ENCODE measurements around the gene POLR1E.

POLR1E gene

GRCh38 chr9:37528652-37529471, 43.1 kb downstream of the POLR1E start:
- peaks cover 14% of the 10 kb centered on the region for H3K4me1 ChIP-seq (ENCODE audit: control insufficient read depth, insufficient read depth, low read length, poor library complexity, severe bottlenecking)
- peak; percentile 70 to 73 (median 72) for DNase-seq
- H3K27ac ChIP-seq (ENCODE audit: insufficient read depth, low read length, poor library complexity, severe bottlenecking), result peak overlapping the region; percentile 75
- H3K4me3 ChIP-seq (ENCODE audit: insufficient read depth, low read depth, low read length, poor library complexity, severe bottlenecking), result peak overlapping the region; percentile 33
- H3K36me3 ChIP-seq (ENCODE audit: control insufficient read depth, insufficient read depth, low read length), result no peaks in the 10 kb centered on the region
- no peaks in the 10 kb centered on the region for H3K9me3 ChIP-seq (ENCODE audit: control insufficient read depth, low read length)
- no peaks in the 10 kb centered on the region for H3K27me3 ChIP-seq (replicated peaks; ENCODE audit: control insufficient read depth, insufficient read depth, low read length, poor library complexity, severe bottlenecking)

- DNase-seq, result peak; percentile 39 to 57 (median 53)
- H3K4me1 ChIP-seq (ENCODE audit: control insufficient read depth, insufficient read depth, low read length, poor library complexity, severe bottlenecking), result peaks cover 14% of the 10 kb centered on the region
- H3K9me3 ChIP-seq (ENCODE audit: control insufficient read depth, low read length), result no peaks in the 10 kb centered on the region
- no peaks in the 10 kb centered on the region for H3K27me3 ChIP-seq (replicated peaks; ENCODE audit: control insufficient read depth, insufficient read depth, low read length, poor library complexity, severe bottlenecking)
- peak overlapping the region; percentile 60 for H3K27ac ChIP-seq (ENCODE audit: insufficient read depth, low read length, poor library complexity, severe bottlenecking)
- H3K4me3 ChIP-seq (ENCODE audit: insufficient read depth, low read depth, low read length, poor library complexity, severe bottlenecking), result no peak overlapping the region
- H3K36me3 ChIP-seq (ENCODE audit: control insufficient read depth, insufficient read depth, low read length), result no peaks in the 10 kb centered on the region
Observed at GRCh38 chr9:37531699-37532098, 46.0 kb downstream of the POLR1E start.

GRCh38 chr9:37534412-37534811, 48.7 kb downstream of the POLR1E start:
- no peak for DNase-seq
- no peak overlapping the region for H3K4me3 ChIP-seq (ENCODE audit: insufficient read depth, low read depth, low read length, poor library complexity, severe bottlenecking)
- H3K27ac ChIP-seq (ENCODE audit: insufficient read depth, low read length, poor library complexity, severe bottlenecking), result no peak overlapping the region
- H3K27me3 ChIP-seq (replicated peaks; ENCODE audit: control insufficient read depth, insufficient read depth, low read length, poor library complexity, severe bottlenecking), result no peaks in the 10 kb centered on the region
- no peaks in the 10 kb centered on the region for H3K9me3 ChIP-seq (ENCODE audit: control insufficient read depth, low read length)
- peaks cover 4% of the 10 kb centered on the region for H3K4me1 ChIP-seq (ENCODE audit: control insufficient read depth, insufficient read depth, low read length, poor library complexity, severe bottlenecking)
- H3K36me3 ChIP-seq (ENCODE audit: control insufficient read depth, insufficient read depth, low read length), result no peaks in the 10 kb centered on the region

GRCh38 chr9:37534901-37535300, 49.2 kb downstream of the POLR1E start:
- no peaks in the 10 kb centered on the region for H3K9me3 ChIP-seq (ENCODE audit: control insufficient read depth, low read length)
- H3K27ac ChIP-seq (ENCODE audit: insufficient read depth, low read length, poor library complexity, severe bottlenecking), result no peak overlapping the region
- H3K27me3 ChIP-seq (replicated peaks; ENCODE audit: control insufficient read depth, insufficient read depth, low read length, poor library complexity, severe bottlenecking), result no peaks in the 10 kb centered on the region
- H3K4me3 ChIP-seq (ENCODE audit: insufficient read depth, low read depth, low read length, poor library complexity, severe bottlenecking), result no peak overlapping the region
- no peak for DNase-seq
- H3K36me3 ChIP-seq (ENCODE audit: control insufficient read depth, insufficient read depth, low read length), result no peaks in the 10 kb centered on the region
- H3K4me1 ChIP-seq (ENCODE audit: control insufficient read depth, insufficient read depth, low read length, poor library complexity, severe bottlenecking), result no peaks in the 10 kb centered on the region

- no peaks in the 10 kb centered on the region for H3K9me3 ChIP-seq (ENCODE audit: control insufficient read depth, low read length)
- H3K36me3 ChIP-seq (ENCODE audit: control insufficient read depth, insufficient read depth, low read length), result no peaks in the 10 kb centered on the region
- H3K27me3 ChIP-seq (replicated peaks; ENCODE audit: control insufficient read depth, insufficient read depth, low read length, poor library complexity, severe bottlenecking), result no peaks in the 10 kb centered on the region
- no peaks in the 10 kb centered on the region for H3K4me1 ChIP-seq (ENCODE audit: control insufficient read depth, insufficient read depth, low read length, poor library complexity, severe bottlenecking)
- no peak for DNase-seq
- no peak overlapping the region for H3K27ac ChIP-seq (ENCODE audit: insufficient read depth, low read length, poor library complexity, severe bottlenecking)
- H3K4me3 ChIP-seq (ENCODE audit: insufficient read depth, low read depth, low read length, poor library complexity, severe bottlenecking), result no peak overlapping the region
Observed at GRCh38 chr9:37538099-37538498, 52.4 kb downstream of the POLR1E start.

- no peaks in the 10 kb centered on the region for H3K4me1 ChIP-seq (ENCODE audit: control insufficient read depth, insufficient read depth, low read length, poor library complexity, severe bottlenecking)
- no peaks in the 10 kb centered on the region for H3K36me3 ChIP-seq (ENCODE audit: control insufficient read depth, insufficient read depth, low read length)
- no peak for DNase-seq
- H3K27me3 ChIP-seq (replicated peaks; ENCODE audit: control insufficient read depth, insufficient read depth, low read length, poor library complexity, severe bottlenecking), result no peaks in the 10 kb centered on the region
- no peak overlapping the region for H3K4me3 ChIP-seq (ENCODE audit: insufficient read depth, low read depth, low read length, poor library complexity, severe bottlenecking)
- H3K27ac ChIP-seq (ENCODE audit: insufficient read depth, low read length, poor library complexity, severe bottlenecking), result no peak overlapping the region
- no peaks in the 10 kb centered on the region for H3K9me3 ChIP-seq (ENCODE audit: control insufficient read depth, low read length)
Observed at GRCh38 chr9:37539634-37540033, 53.9 kb downstream of the POLR1E start.

- no peaks in the 10 kb centered on the region for H3K4me1 ChIP-seq (ENCODE audit: control insufficient read depth, insufficient read depth, low read length, poor library complexity, severe bottlenecking)
- no peak overlapping the region for H3K4me3 ChIP-seq (ENCODE audit: insufficient read depth, low read depth, low read length, poor library complexity, severe bottlenecking)
- DNase-seq, result no peak
- no peaks in the 10 kb centered on the region for H3K36me3 ChIP-seq (ENCODE audit: control insufficient read depth, insufficient read depth, low read length)
- H3K9me3 ChIP-seq (ENCODE audit: control insufficient read depth, low read length), result no peaks in the 10 kb centered on the region
- H3K27me3 ChIP-seq (replicated peaks; ENCODE audit: control insufficient read depth, insufficient read depth, low read length, poor library complexity, severe bottlenecking), result no peaks in the 10 kb centered on the region
- no peak overlapping the region for H3K27ac ChIP-seq (ENCODE audit: insufficient read depth, low read length, poor library complexity, severe bottlenecking)
Observed at GRCh38 chr9:37540634-37541033, 54.9 kb downstream of the POLR1E start.

- Histone ChIP-seq H3K27ac (ENCODE audit: insufficient read depth, low read length, poor library complexity, severe bottlenecking) (no peak overlapping the region), H3K4me3 (ENCODE audit: insufficient read depth, low read depth, low read length, poor library complexity, severe bottlenecking) (no peak overlapping the region), H3K4me1 (ENCODE audit: control insufficient read depth, insufficient read depth, low read length, poor library complexity, severe bottlenecking) (no peaks in the 10 kb centered on the region), H3K36me3 (ENCODE audit: control insufficient read depth, insufficient read depth, low read length) (no peaks in the 10 kb centered on the region), H3K27me3 (replicated peaks; ENCODE audit: control insufficient read depth, insufficient read depth, low read length, poor library complexity, severe bottlenecking) (no peaks in the 10 kb centered on the region), H3K9me3 (ENCODE audit: control insufficient read depth, low read length) (no peaks in the 10 kb centered on the region)
- DNase-seq, result no peak
Observed at GRCh38 chr9:37541465-37541864, 55.7 kb downstream of the POLR1E start.

- no peak overlapping the region for H3K4me3 ChIP-seq (ENCODE audit: insufficient read depth, low read depth, low read length, poor library complexity, severe bottlenecking)
- DNase-seq, result no peak
- H3K27me3 ChIP-seq (replicated peaks; ENCODE audit: control insufficient read depth, insufficient read depth, low read length, poor library complexity, severe bottlenecking), result no peaks in the 10 kb centered on the region
- H3K27ac ChIP-seq (ENCODE audit: insufficient read depth, low read length, poor library complexity, severe bottlenecking), result no peak overlapping the region
- no peaks in the 10 kb centered on the region for H3K4me1 ChIP-seq (ENCODE audit: control insufficient read depth, insufficient read depth, low read length, poor library complexity, severe bottlenecking)
- H3K9me3 ChIP-seq (ENCODE audit: control insufficient read depth, low read length), result no peaks in the 10 kb centered on the region
- H3K36me3 ChIP-seq (ENCODE audit: control insufficient read depth, insufficient read depth, low read length), result no peaks in the 10 kb centered on the region
Observed at GRCh38 chr9:37542488-37542887, 56.7 kb downstream of the POLR1E start.

GRCh38 chr9:37542895-37543294, 57.1 kb downstream of the POLR1E start:
- H3K27ac ChIP-seq (ENCODE audit: insufficient read depth, low read length, poor library complexity, severe bottlenecking), result no peak overlapping the region
- H3K4me1 ChIP-seq (ENCODE audit: control insufficient read depth, insufficient read depth, low read length, poor library complexity, severe bottlenecking), result no peaks in the 10 kb centered on the region
- H3K4me3 ChIP-seq (ENCODE audit: insufficient read depth, low read depth, low read length, poor library complexity, severe bottlenecking), result no peak overlapping the region
- H3K9me3 ChIP-seq (ENCODE audit: control insufficient read depth, low read length), result no peaks in the 10 kb centered on the region
- no peaks in the 10 kb centered on the region for H3K36me3 ChIP-seq (ENCODE audit: control insufficient read depth, insufficient read depth, low read length)
- no peak for DNase-seq
- no peaks in the 10 kb centered on the region for H3K27me3 ChIP-seq (replicated peaks; ENCODE audit: control insufficient read depth, insufficient read depth, low read length, poor library complexity, severe bottlenecking)

Data from effector memory CD4-positive, alpha-beta T cell (primary cell).